ENCODE measurements around the gene MAP3K5. TPM values are rescaled to one million over a fixed set of nuclear protein-coding genes. Genes with fewer than 3 reads are reported as not detected.

Gene MAP3K5
- total and polyA plus RNA-seq, 9 of the 15 experiments (the other 6 are each of a cell fraction or from before 2014, with no cell fraction given), result 2.2 to 13.0 (median 9.9) TPM

- H4K20me1 ChIP-seq (replicated peaks; ENCODE audit: control insufficient read depth, insufficient read depth, low read length), result no peaks in the 10 kb centered on the region
- WGBS (ENCODE audit: insufficient coverage, low coverage, missing lambda C conversion rate), result 8% methylated on average over 4 of the region's 4 CpGs
- in situ Hi-C loops (cut with MboI) (no loop called here), intact Hi-C loops (cut with micrococcal nuclease) (no loop called here)
- no peak overlapping the region for H3K27ac ChIP-seq (ENCODE audit: extremely low read depth, low read depth, low read length)
- CTCF ChIA-PET (ENCODE audit: low intra/inter-chr PET ratio), result no interaction called here
- no peak overlapping the region for H3K4me2 ChIP-seq (ENCODE audit: insufficient read depth, low read length)
- H3K36me3 ChIP-seq (ENCODE audit: control insufficient read depth, insufficient read depth, low read length), result no peaks in the 10 kb centered on the region
- ATAC-seq (no peak), FAIRE-seq (no peak), DNase-seq (ENCODE audit: extremely low read depth in 1 of 4, low spot score in 3 of 4) (no peak)
- peaks cover 0 to 14% of the 10 kb centered on the region in 2 experiments; a peak in 3 of 5 replicates for H3K27me3 ChIP-seq (ENCODE audit: control insufficient read depth in 2 of 2, insufficient read depth in 2 of 2, low read length in 2 of 2)
- no peak overlapping the region for H3K9ac ChIP-seq (ENCODE audit: insufficient read depth in 1 of 2, low read depth in 2 of 2, low read length in 2 of 2)
- H2AFZ ChIP-seq (ENCODE audit: low read depth, low read length), result no peak overlapping the region
- POLR2A ChIA-PET, result no interaction called here
- no peak for TF ChIP-seq ZNF165 (CRISPR knock-in tag; IDR thresholded peaks at IDR 0.05; ENCODE audit: borderline replicate concordance)
- TF ChIP-seq C11orf30 (IDR thresholded peaks at IDR 0.05; ENCODE audit: low read depth), result peak; percentile 77
- peak; percentile 86 for TF ChIP-seq ZNF316 (IDR thresholded peaks at IDR 0.05)
- TF ChIP-seq MAFK (IDR thresholded peaks at IDR 0.05; ENCODE audit: low read length), result peak; percentile 93
- TF ChIP-seq NCOA2 (IDR thresholded peaks at IDR 0.05; ENCODE audit: partially characterized antibody in 2 of 2), result no peak
- no peak for TF ChIP-seq MCM7 (IDR thresholded peaks at IDR 0.05)
- no peak for TF ChIP-seq HDAC2 (IDR thresholded peaks at IDR 0.05)
- peak; percentile 73 for TF ChIP-seq MAFG (tag; conservative IDR thresholded peaks at IDR 0.05)
- TF ChIP-seq ARID3A (IDR thresholded peaks at IDR 0.05; ENCODE audit: borderline replicate concordance, low read depth, low read length), result no peak
- no peak for TF ChIP-seq NFXL1 (CRISPR knock-in tag; IDR thresholded peaks at IDR 0.05)
- no peak for TF ChIP-seq NCOA6 (IDR thresholded peaks at IDR 0.05)
- no peak for TF ChIP-seq CHD2 (IDR thresholded peaks at IDR 0.05; ENCODE audit: low read depth, low read length)
- peak; percentile 91 for TF ChIP-seq MAFF (IDR thresholded peaks at IDR 0.05; ENCODE audit: low read length)
- no peaks in the 10 kb centered on the region for H3K9me3 ChIP-seq (replicated peaks; ENCODE audit: control insufficient read depth, insufficient read depth, low read depth, low read length)
- 0 out of 5 replicates have a peak, but pooled peaks cover 0 to 3% of the 10 kb centered on the region in 2 experiments for H3K4me1 ChIP-seq (replicated peaks in 1 of 2; ENCODE audit: control insufficient read depth in 2 of 2, insufficient read depth in 2 of 2, low read length in 2 of 2)
- no peak overlapping the region for H3K4me3 ChIP-seq
- no peaks in the 10 kb centered on the region for H3K79me2 ChIP-seq (ENCODE audit: control insufficient read depth, insufficient read depth, low read length)
- H3K9me1 ChIP-seq (ENCODE audit: control insufficient read depth, insufficient read depth, low read length), result no peaks in the 10 kb centered on the region
- no TSS peak for BruUV-seq (replicated peaks)
Measured at GRCh38 chr6:136521911-136522310, 270.4 kb downstream of the MAP3K5 start.
